Gastroesophageal sphincter (tissue), 4 donors: Measurements from ENCODE around the gene MS4A2. TPM values are rescaled to one million over a fixed set of nuclear protein-coding genes. Genes with fewer than 3 reads are reported as not detected.

Experiments
- ATAC-seq: fragments of 150-250 bp; one replicate; pipeline ENCODE4 v1.9.1; 2016; ENCODE audit warnings: mild to moderate bottlenecking, moderate library complexity
- H3K27ac ChIP-seq, 4 donors: fragments of 200-600 bp; sonication (generic) in 3 of 4; 1 replicate in 3 of 4; 2 replicates in 1 of 4; pipeline ENCODE4 v1.5.1; 2016 to 2019
- H3K27me3 ChIP-seq: fragments of 200-600 bp; sonication (generic); one replicate; pipeline ENCODE4 v1.5.1; 2019
- H3K36me3 ChIP-seq, 2 donors: fragments of 200-600 bp; sonication (generic); one replicate each; pipeline ENCODE4 v1.5.1; 2019; ENCODE audit warnings: control low read depth in 1 of 2
- H3K4me1 ChIP-seq, 3 donors: fragments of 200-600 bp; sonication (generic); 1 replicate in 2 of 3; 2 replicates in 1 of 3; pipeline ENCODE4 v1.5.1; 2016 to 2019; ENCODE audit warnings: control low read depth in 2 of 3
- H3K4me3 ChIP-seq, 2 donors: fragments of 200-600 bp; sonication (generic); one replicate each; pipeline ENCODE4 v1.5.1; 2019; ENCODE audit warnings: mild to moderate bottlenecking in 1 of 2, moderate library complexity in 1 of 2
- H3K9me3 ChIP-seq, 3 donors: fragments of 200-600 bp; sonication (generic); one replicate each; pipeline ENCODE4 v1.5.1; 2017 to 2019; ENCODE audit warnings: control low read depth in 2 of 3
- CTCF ChIP-seq, 4 experiments: fragments of 200-600 bp in 2 of 4; fragments of 450-650 bp in 2 of 4; sonication (generic) in 1 of 4; IDR thresholded peaks; one replicate each; pipeline ENCODE4 v1.5.1; 2017 to 2019; ENCODE audit warnings: antibody characterized with exemption in 4 of 4, mild to moderate bottlenecking in 2 of 4, moderate library complexity in 2 of 4
- EP300 ChIP-seq: sonication (generic); formaldehyde crosslinking; IDR thresholded peaks from one replicate; pipeline ENCODE4 v1.6.1; 2017; ENCODE audit warnings: antibody characterized with exemption, mild to moderate bottlenecking
- POLR2A ChIP-seq, 2 donors: fragments of 450-650 bp; IDR thresholded peaks; one replicate each; pipeline ENCODE4 v1.6.1; 2017; ENCODE audit warnings: antibody characterized with exemption in 2 of 2, mild to moderate bottlenecking in 2 of 2, moderate library complexity in 1 of 2
- POLR2AphosphoS5 ChIP-seq: sonication (generic); formaldehyde crosslinking; IDR thresholded peaks from one replicate; pipeline ENCODE4 v1.6.1; 2017; ENCODE audit warnings: antibody characterized with exemption
- WGBS, 2 donors: methylation state at CpG; one replicate each; pipeline ENCODE4 v1.1.5; 2018; ENCODE audit warnings: low coverage in 1 of 2; 5-methylcytosine and 5-hydroxymethylcytosine counted together
- total RNA-seq, 4 donors: library from RNA; depleted of rRNA; stranded (reverse); fragments of >200 nt; gene quantifications; one replicate each; pipeline ENCODE4 v1.1.0, GENCODE V29; 2016

MS4A2 gene
- total RNA-seq, 4 donors from 2014 or later = 1.2 to 4.7 (median 1.7) TPM; not detected in 1

- TF ChIP-seq POLR2AphosphoS5 = no peak
- TF ChIP-seq CTCF (IDR thresholded peaks at IDR 0.05) = no peak
- no peak for TF ChIP-seq POLR2A (IDR thresholded peaks at IDR 0.05)
- TF ChIP-seq EP300 = no peak
- ATAC-seq = no peak
- Histone ChIP-seq H3K36me3 (no peaks in the 10 kb centered on the region), H3K4me3 (no peak overlapping the region), H3K4me1 (no peaks in the 10 kb centered on the region), H3K27ac (no peak overlapping the region), H3K27me3 (no peaks in the 10 kb centered on the region), H3K9me3 (no peaks in the 10 kb centered on the region)
- WGBS, 2 donors = 38 to 68% methylated on average over 2 of the region's 2 CpGs
Measured at GRCh38 chr11:60121264-60121663, 32.8 kb downstream of the MS4A2 start.

GRCh38 chr11:60122414-60123036 lies 34.1 kb downstream of the MS4A2 start:
- no peak overlapping the region for H3K4me3 ChIP-seq
- no peak overlapping the region for H3K27ac ChIP-seq
- no peak for TF ChIP-seq EP300
- no peak for TF ChIP-seq CTCF (IDR thresholded peaks at IDR 0.05)
- no peak for TF ChIP-seq POLR2AphosphoS5
- no peak for TF ChIP-seq POLR2A (IDR thresholded peaks at IDR 0.05)
- 73 to 85% methylated on average over 3 of the region's 3 CpGs for WGBS, 2 donors
- ATAC-seq = no peak
- no peaks in the 10 kb centered on the region for H3K9me3 ChIP-seq
- H3K27me3 ChIP-seq = no peaks in the 10 kb centered on the region
- no peaks in the 10 kb centered on the region for H3K36me3 ChIP-seq
- H3K4me1 ChIP-seq = no peaks in the 10 kb centered on the region

- H3K27me3 ChIP-seq = no peaks in the 10 kb centered on the region
- ATAC-seq = no peak
- H3K4me1 ChIP-seq = no peaks in the 10 kb centered on the region
- no peaks in the 10 kb centered on the region for H3K9me3 ChIP-seq
- no peaks in the 10 kb centered on the region for H3K36me3 ChIP-seq
- H3K4me3 ChIP-seq = no peak overlapping the region
- no peak overlapping the region for H3K27ac ChIP-seq
- 51 to 54% methylated on average over 5 to 8 of the region's 11 CpGs for WGBS, 2 donors
- TF ChIP-seq POLR2AphosphoS5 = no peak
- no peak for TF ChIP-seq CTCF (IDR thresholded peaks at IDR 0.05)
- TF ChIP-seq POLR2A (IDR thresholded peaks at IDR 0.05) = no peak
- no peak for TF ChIP-seq EP300
Measured at GRCh38 chr11:60124802-60125432, 36.5 kb downstream of the MS4A2 start.

- no peaks in the 10 kb centered on the region for H3K27me3 ChIP-seq
- H3K4me1 ChIP-seq = no peaks in the 10 kb centered on the region
- TF ChIP-seq CTCF (IDR thresholded peaks at IDR 0.05) (no peak), POLR2AphosphoS5 (no peak), EP300 (no peak), POLR2A (IDR thresholded peaks at IDR 0.05) (no peak)
- H3K36me3 ChIP-seq = no peaks in the 10 kb centered on the region
- no peak for ATAC-seq
- no peak overlapping the region for H3K27ac ChIP-seq
- H3K9me3 ChIP-seq = no peaks in the 10 kb centered on the region
- no peak overlapping the region for H3K4me3 ChIP-seq
Measured at GRCh38 chr11:60125956-60126585, 37.6 kb downstream of the MS4A2 start.

- Histone ChIP-seq H3K9me3 (no peaks in the 10 kb centered on the region), H3K4me3 (no peak overlapping the region), H3K4me1 (no peaks in the 10 kb centered on the region), H3K27ac (no peak overlapping the region), H3K36me3 (no peaks in the 10 kb centered on the region), H3K27me3 (no peaks in the 10 kb centered on the region)
- TF ChIP-seq POLR2A (IDR thresholded peaks at IDR 0.05) = no peak
- TF ChIP-seq POLR2AphosphoS5 = no peak
- no peak for TF ChIP-seq EP300
- no peak for TF ChIP-seq CTCF (IDR thresholded peaks at IDR 0.05)
- no peak for ATAC-seq
- 71% methylated on average over 3 of the region's 3 CpGs for WGBS, 2 donors
Measured at GRCh38 chr11:60127311-60127811, 38.9 kb downstream of the MS4A2 start.
